ENCODE measurements around the gene FN3K.

Gene FN3K

GRCh38 chr17:82704886-82705285 lies 30.5 kb upstream of the FN3K start (continued):
- TF ChIP-seq GLIS3 (CRISPR knock-in tag; IDR thresholded peaks at IDR 0.05) (no peak), CREB5 (CRISPR knock-in tag; IDR thresholded peaks at IDR 0.05; ENCODE audit: low read depth) (no peak)
- TF ChIP-seq, protein P1, sequence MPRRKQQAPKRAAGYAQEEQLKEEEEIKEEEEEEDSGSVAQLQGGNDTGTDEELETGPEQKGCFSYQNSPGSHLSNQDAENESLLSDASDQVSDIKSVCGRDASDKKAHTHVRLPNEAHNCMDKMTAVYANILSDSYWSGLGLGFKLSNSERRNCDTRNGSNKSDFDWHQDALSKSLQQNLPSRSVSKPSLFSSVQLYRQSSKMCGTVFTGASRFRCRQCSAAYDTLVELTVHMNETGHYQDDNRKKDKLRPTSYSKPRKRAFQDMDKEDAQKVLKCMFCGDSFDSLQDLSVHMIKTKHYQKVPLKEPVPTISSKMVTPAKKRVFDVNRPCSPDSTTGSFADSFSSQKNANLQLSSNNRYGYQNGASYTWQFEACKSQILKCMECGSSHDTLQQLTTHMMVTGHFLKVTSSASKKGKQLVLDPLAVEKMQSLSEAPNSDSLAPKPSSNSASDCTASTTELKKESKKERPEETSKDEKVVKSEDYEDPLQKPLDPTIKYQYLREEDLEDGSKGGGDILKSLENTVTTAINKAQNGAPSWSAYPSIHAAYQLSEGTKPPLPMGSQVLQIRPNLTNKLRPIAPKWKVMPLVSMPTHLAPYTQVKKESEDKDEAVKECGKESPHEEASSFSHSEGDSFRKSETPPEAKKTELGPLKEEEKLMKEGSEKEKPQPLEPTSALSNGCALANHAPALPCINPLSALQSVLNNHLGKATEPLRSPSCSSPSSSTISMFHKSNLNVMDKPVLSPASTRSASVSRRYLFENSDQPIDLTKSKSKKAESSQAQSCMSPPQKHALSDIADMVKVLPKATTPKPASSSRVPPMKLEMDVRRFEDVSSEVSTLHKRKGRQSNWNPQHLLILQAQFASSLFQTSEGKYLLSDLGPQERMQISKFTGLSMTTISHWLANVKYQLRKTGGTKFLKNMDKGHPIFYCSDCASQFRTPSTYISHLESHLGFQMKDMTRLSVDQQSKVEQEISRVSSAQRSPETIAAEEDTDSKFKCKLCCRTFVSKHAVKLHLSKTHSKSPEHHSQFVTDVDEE (CRISPR knock-in tag; IDR thresholded peaks at IDR 0.05) = no peak

DNA sequence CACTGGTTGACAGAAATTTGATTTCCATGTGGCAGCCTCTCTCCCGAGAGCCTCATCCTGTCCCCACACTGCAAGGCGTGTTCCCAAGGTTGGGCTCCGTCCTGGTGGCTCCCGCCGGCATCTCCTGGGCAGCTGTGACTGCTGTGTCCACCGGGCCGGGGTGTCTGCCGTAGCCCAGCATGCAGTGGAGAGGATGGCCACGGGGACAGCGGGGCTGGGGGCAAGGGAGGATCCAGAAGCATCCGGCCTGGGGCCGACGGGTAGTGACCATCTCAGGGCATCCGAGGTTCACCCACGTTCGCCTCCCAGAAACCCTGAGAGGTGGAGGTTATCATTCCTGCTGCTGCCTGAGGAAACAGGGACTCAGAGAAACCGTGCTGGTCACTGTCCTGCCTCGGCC lies 29.7 kb upstream of the FN3K start:
- ATAC-seq = no peak
- no peak for TF ChIP-seq ZFP30 (CRISPR knock-in tag; IDR thresholded peaks at IDR 0.05)
- TF ChIP-seq, protein P1 (CRISPR knock-in tag; IDR thresholded peaks at IDR 0.05) = no peak
- TF ChIP-seq ESRRG (CRISPR knock-in tag; IDR thresholded peaks at IDR 0.05) = no peak
- no peak for TF ChIP-seq PPARA (CRISPR knock-in tag; IDR thresholded peaks at IDR 0.05; ENCODE audit: borderline replicate concordance)

GRCh38 chr17:82709024-82709675 lies 26.3 kb upstream of the FN3K start:
- no peak for ATAC-seq
- no peak for TF ChIP-seq CSDC2 (CRISPR knock-in tag; IDR thresholded peaks at IDR 0.05)
- no peak for TF ChIP-seq ZNF70 (CRISPR knock-in tag; IDR thresholded peaks at IDR 0.05)
- no peak for TF ChIP-seq ESRRG (CRISPR knock-in tag; IDR thresholded peaks at IDR 0.05)
- no peak for TF ChIP-seq ZNF8 (CRISPR knock-in tag; IDR thresholded peaks at IDR 0.05)
- no peak for TF ChIP-seq CSRNP3 (CRISPR knock-in tag; IDR thresholded peaks at IDR 0.05)
- TF ChIP-seq TCF4 (CRISPR knock-in tag; IDR thresholded peaks at IDR 0.05; ENCODE audit: borderline replicate concordance) = no peak
- no peak for TF ChIP-seq CREB5 (CRISPR knock-in tag; IDR thresholded peaks at IDR 0.05; ENCODE audit: low read depth)
- TF ChIP-seq, protein P1 (CRISPR knock-in tag; IDR thresholded peaks at IDR 0.05) = no peak
- TF ChIP-seq RARB (CRISPR knock-in tag; IDR thresholded peaks at IDR 0.05) = no peak
- TF ChIP-seq OSR1 (CRISPR knock-in tag; IDR thresholded peaks at IDR 0.05) = no peak
- TF ChIP-seq POU6F1 (CRISPR knock-in tag; IDR thresholded peaks at IDR 0.05; ENCODE audit: borderline replicate concordance, low read depth) = no peak
- TF ChIP-seq BACH2 (CRISPR knock-in tag; IDR thresholded peaks at IDR 0.05; ENCODE audit: borderline replicate concordance) = no peak
- no peak for TF ChIP-seq TOX (CRISPR knock-in tag; IDR thresholded peaks at IDR 0.05; ENCODE audit: borderline replicate concordance)
- no peak for TF ChIP-seq ZNF565 (CRISPR knock-in tag; conservative IDR thresholded peaks at IDR 0.05; ENCODE audit: low read depth)
- TF ChIP-seq ZC3H10 (CRISPR knock-in tag; IDR thresholded peaks at IDR 0.05) = no peak
- no peak for TF ChIP-seq ISL1 (CRISPR knock-in tag; IDR thresholded peaks at IDR 0.05)
- TF ChIP-seq, protein P2, sequence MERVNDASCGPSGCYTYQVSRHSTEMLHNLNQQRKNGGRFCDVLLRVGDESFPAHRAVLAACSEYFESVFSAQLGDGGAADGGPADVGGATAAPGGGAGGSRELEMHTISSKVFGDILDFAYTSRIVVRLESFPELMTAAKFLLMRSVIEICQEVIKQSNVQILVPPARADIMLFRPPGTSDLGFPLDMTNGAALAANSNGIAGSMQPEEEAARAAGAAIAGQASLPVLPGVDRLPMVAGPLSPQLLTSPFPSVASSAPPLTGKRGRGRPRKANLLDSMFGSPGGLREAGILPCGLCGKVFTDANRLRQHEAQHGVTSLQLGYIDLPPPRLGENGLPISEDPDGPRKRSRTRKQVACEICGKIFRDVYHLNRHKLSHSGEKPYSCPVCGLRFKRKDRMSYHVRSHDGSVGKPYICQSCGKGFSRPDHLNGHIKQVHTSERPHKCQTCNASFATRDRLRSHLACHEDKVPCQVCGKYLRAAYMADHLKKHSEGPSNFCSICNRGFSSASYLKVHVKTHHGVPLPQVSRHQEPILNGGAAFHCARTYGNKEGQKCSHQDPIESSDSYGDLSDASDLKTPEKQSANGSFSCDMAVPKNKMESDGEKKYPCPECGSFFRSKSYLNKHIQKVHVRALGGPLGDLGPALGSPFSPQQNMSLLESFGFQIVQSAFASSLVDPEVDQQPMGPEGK (CRISPR knock-in tag; IDR thresholded peaks at IDR 0.05; ENCODE audit: borderline replicate concordance) = no peak
- TF ChIP-seq SNAI2 (CRISPR knock-in tag; IDR thresholded peaks at IDR 0.05) = no peak
- no peak for TF ChIP-seq ZFP30 (CRISPR knock-in tag; IDR thresholded peaks at IDR 0.05)
- TF ChIP-seq PPARA (CRISPR knock-in tag; IDR thresholded peaks at IDR 0.05; ENCODE audit: borderline replicate concordance) = no peak

All from SK-N-SH treated with all-trans-retinoic acid at 6 μM for 48 hours (cell line).